GM13976 (cell line): ENCODE results near the gene TPD52L1.

ENCODE experiments used
- DNase-seq: peaks from one replicate; pipeline ENCODE4 v3.0.0; 2012; ENCODE audit warnings: low spot score
- CTCF ChIP-seq: IDR thresholded peaks from 2 replicates; pipeline ENCODE4 v1.5.1; 2012; ENCODE audit warnings: borderline replicate concordance, mild to moderate bottlenecking; ENCODE audit not compliant: insufficient read depth; ENCODE audit errors: extremely low read depth, missing control alignments, control extremely low read depth
- in situ Hi-C: fragments of 300-500 bp; cut with MboI; formaldehyde crosslinking; loops from one replicate; pipeline ENCODE4 v1.12.0; 2022; ENCODE audit warnings: low sequenced_read_pairs, mixed read lengths, inconsistent platforms; ENCODE audit not compliant: unreplicated experiment

TPD52L1 gene

DNA sequence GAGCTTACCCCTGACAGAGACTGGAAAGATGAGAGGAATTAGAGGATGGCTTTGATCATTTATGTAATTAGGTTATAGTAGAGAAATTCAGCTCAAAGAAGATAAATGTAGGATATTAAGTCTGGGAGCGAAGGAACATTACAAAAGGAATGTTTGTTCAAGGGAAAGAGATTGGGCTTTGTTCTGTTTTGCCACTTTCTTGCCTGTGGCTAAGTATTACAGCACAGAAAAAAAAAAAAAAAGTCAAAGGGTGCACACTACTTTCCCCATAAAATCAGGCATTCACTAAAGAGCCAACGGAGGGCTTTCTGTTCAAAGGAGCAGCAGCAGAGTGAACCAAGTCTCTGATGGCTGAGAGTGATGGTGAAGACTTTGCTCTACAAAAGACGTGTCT is 153.2 kb downstream of the TPD52L1 start:
- TF ChIP-seq CTCF, result no peak
- no peak for DNase-seq
- in situ Hi-C loops, result no loop called here

- DNase-seq, result no peak
- in situ Hi-C loops, result no loop called here
- no peak for TF ChIP-seq CTCF
Observed at GRCh38 chr6:125307150-125307838, 153.7 kb downstream of the TPD52L1 start.

- in situ Hi-C loops, result no loop called here
- no peak for TF ChIP-seq CTCF
- DNase-seq, result no peak
Observed at GRCh38 chr6:125307964-125308615, 154.5 kb downstream of the TPD52L1 start.

DNA sequence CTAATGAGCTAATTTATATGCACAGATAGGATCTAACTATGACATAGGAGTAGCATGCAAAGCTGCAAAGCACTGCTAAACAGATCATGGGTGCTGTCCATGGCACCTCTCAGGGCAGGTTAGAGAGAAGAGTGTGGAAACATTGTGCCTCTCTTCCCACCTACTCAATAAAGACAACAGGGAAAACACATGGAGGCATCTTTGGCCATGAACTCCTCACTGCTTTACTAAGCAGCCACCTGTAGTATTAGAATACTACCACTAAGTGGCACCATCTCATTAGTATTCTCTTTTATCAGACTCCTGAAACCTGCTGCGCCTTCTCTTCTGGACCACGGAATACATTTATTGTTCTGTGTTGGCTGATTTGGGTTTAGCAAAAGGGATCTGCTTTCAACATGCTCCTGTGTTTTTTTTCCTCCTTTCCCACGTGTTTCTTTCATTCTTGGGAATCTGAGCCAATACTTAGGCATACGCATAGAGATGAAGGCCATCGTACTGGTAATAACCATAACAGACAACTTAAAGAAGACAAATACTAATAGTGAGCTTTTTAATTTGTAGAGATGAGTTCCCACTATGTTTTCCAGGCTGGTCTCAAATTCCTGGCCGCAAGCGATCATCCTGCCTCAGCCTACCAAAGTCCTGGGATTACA is 157.5 kb downstream of the TPD52L1 start:
- in situ Hi-C loops, result loop anchor here (5.0 to 10.0 kb wide), 3 partner anchors 194 to 664 kb away; no protein-coding TSS in a partner anchor

GRCh38 chr6:125312478-125312877 is 158.9 kb downstream of the TPD52L1 start:
- in situ Hi-C loops, result loop anchor here (5.0 to 10.0 kb wide), 3 partner anchors 192 to 662 kb away; no protein-coding TSS in a partner anchor
- DNase-seq, result no peak

More for the DNA sequence above, 157.5 kb downstream of the TPD52L1 start:
- DNase-seq, result peak; percentile 34
- TF ChIP-seq CTCF, result peak; percentile 62

More at GRCh38 chr6:125312478-125312877, 158.9 kb downstream of the TPD52L1 start:
- TF ChIP-seq CTCF, result no peak
